Measurements from ENCODE around the gene HSD3B7.
"Not testable (repeated sequence)": the region's sequence is repeated elsewhere in the genome, so short reads cannot be mapped to it uniquely, and the experiment has no call there.

Gene HSD3B7

DNA sequence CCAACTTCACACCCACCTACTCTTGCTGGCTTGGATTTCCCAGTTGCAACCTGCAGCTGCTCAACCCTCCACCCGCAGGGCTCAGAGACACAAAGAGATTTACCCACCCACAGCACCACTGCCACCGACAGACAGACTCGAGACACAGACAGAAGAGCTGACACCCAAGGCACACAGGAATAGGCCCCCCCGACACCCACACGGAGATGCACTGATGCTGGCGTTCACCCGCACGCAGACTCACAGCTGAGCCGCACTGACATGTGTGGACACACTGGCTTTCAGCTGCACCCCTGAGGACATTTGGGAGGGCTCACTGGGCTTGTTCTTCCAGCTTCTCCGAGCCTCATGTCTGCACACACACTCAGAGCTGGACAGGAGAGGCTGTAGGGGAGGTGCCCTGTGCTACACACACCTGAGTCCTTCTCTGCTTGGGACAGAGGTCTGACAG lies 17.3 kb downstream of the HSD3B7 start:
- no peak for DNase-seq

DNA sequence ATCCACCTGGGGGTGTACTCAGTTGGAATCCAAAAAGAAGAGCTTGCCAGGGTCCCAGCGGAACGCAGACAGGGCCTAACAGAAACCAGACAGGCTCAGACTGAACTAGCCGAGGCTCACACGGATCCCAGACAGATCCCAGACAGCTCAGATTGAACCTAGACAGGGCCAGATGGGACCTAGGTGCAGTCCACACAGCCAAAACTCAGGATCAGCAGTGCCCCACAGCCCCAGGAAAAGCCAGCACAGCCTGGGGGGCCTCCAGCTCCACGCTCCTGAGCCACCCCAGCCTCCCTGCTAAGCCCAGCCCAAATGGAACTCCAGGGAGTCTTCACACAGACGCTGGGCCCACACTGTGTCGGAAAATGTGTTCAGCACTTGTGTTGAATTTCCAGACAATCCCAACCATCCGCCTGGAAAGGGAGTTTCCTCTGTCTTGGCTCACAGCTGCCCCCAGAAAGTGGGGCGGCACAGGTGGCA lies 17.9 kb downstream of the HSD3B7 start:
- no peak for DNase-seq

DNA sequence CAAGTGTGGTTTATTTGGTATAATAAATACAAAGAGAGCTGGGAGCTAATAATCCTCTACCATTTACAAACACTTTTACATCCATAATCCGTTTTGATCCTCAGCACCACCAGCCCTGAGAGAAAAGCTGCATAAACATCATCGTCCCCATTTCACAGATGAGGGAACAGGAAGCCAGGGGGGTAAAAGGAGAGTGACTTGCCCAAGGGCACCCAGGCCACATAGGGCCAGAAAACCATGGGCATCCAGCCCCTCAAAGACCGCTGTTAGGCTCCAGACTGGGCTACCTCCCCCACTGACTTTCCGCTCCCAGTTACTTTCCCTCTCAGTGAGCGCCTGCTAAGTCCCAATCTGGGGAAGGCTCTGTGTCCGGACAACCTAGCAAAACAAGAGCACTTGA lies 18.7 kb downstream of the HSD3B7 start:
- no peak for DNase-seq

GRCh38 chr16:31004658-31005057 lies 19.7 kb downstream of the HSD3B7 start:
- DNase-seq: no peak

- DNase-seq: no peak
These were observed 20.5 kb downstream of the HSD3B7 start for GRCh38 chr16:31005350-31006085.

- DNase-seq: no peak
These were observed 21.0 kb downstream of the HSD3B7 start for GRCh38 chr16:31006086-31006385.

- no peak for DNase-seq
These were observed 21.6 kb downstream of the HSD3B7 start for GRCh38 chr16:31006589-31006988.

- no peak for DNase-seq
These were observed 22.7 kb downstream of the HSD3B7 start for GRCh38 chr16:31007684-31008083.

DNA sequence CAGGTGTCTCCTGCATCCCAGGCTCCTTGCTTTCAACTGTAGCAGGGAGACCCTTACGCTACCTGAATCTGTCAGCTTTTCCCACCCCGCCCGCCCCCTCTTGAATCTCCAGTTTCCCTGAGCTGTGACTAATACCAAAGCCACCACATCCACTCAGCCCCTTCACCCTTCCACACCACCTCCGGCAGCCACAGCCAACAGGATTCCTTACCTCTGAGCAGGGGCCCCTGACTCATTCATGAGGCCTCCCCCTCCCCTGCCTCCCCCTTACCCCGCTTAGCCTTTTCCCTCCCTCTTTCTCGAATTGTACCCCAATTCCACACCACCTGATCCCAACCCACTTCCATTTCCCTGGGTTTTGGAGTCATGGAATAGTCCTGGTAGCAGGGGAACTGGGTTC lies 23.1 kb downstream of the HSD3B7 start:
- DNase-seq: no peak

- no peak for DNase-seq
These were observed 23.5 kb downstream of the HSD3B7 start for GRCh38 chr16:31008551-31008950.

DNA sequence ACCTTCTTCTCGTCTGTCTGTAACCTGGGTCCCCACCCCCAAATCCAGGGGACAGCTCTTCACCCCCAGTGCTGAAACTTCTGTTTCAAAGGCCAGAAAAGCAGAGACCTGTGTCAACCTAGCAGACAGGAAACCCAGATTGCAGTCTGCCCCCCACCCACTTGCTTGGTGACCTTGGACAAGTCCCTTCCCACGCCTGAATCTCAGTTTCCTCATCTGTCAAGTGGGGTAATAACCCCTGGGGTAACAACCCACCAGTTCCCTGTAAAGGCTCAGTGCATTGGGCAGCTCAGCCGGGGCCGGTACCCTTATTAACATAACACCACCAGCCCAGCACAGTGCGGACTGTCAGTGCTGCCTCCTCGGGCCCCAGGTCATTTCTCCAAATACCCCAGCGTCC lies 24.1 kb downstream of the HSD3B7 start:
- DNase-seq: no peak

DNA sequence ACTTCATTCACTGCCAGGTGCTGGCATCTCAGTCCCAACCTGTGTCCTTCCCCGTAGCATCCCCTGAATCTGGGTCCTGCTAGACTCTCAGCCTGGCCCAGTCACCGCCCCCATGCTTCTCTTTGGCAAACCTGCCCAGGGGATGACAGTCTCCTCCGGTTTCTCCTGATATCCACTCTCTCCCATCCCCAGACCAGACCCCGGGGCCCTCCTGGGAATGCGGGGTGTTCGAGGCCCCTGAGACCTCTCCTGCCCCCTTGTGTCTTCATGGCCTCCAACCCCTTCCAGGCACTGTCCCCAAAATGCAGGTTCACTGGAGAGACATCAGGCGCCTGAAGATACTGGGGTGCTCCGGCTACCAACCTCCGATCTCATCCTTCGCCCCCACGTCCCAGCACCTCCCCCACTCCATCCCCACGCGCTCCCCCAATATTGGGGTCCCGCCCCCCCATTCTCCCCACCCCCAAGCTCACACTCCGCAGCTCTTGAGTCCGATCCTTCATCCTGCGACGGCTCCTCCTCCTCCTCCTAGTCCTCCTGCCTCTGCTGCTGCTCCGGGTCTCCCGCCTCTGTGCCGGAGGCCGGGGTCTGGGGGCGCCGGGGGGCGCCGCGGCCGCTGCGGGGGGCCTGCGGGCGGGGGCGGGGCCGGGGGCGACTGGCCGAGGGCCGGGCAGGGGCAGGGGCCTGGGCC lies 25.0 kb downstream of the HSD3B7 start:
- DNase-seq: no peak

DNA sequence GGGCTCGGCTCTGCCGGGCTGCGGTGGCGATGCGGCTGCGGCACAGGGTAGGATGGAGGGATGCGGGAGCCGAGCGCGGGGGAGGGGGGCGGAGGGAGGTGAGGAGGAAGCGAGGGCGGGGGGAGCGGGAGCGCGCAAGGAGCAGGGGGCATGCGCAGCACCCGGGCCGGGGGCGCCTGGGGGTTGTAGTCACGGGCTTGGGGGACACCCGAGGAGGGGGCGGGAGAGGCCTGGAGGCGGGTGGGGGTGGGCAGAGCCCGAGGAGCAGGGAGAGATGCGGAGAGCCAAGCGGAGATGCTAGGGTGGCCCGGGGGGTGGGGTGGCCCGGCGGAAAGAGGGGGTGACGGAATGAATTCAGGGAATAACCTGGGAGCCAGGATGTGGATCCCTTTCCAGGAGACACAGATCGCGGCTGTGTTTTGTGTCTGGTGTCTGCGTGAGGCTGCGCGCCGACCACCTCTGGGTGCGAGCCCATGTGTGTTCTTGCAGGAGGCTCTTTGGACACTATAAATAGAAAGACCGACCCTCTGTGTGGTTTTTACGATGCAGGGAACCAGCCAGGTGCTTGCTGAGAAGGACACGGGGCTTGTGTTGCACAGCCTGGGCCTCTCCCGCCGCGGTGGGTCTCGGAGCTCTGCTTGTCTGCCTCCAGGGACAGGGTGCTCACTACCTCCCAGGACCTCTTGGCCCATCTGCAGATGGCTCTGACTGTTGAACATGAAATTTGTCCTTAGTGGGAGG lies 25.7 kb downstream of the HSD3B7 start, which contains the start of gene STX1B:
STX1B (minus strand) TSS at position 54 of the 741 bp plus-strand sequence. CDS start 242 bp downstream, outside the sequence.
- peak; percentile 82 for DNase-seq

DNA sequence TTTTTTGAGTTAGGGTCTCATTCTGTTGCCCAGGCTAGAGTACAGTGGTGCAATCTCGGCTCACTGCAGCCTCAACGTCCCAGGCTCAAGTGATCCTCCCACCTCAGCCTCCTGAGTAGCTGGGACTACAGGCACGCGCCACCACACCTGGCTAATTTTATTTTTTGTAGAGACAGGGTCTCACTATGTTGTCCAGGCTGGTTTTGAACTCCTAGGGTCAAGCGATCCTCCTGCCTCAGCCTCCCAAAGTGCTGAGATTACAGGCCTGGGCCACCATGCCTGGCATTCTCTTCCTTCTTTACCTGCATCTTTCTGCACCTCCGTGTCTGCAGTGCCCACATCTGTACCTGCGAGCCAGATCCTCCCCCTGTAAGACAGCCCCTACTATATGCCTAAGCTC lies 26.8 kb downstream of the HSD3B7 start:
- DNase-seq: not testable (repeated sequence)

DNA sequence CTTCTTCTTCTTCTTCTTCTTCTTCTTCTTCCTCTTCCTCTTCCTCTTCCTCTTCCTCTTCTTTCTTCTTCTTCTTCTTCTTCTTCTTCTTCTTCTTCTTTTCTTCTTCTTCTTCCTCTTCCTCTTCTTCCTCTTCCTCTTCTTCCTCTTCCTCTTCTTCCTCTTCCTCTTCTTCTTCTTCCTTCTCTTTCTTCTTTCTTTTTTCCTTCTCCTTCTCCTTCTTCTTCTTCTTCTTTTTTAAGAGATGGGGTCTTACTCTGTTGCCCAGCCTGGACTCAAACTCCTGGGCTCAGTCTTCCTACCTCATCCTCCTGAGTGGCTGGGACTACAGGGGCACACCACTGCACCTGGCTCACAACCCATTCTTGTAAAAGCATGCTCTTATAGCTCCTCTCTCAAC lies 28.3 kb downstream of the HSD3B7 start:
- DNase-seq: not testable (repeated sequence)

DNA sequence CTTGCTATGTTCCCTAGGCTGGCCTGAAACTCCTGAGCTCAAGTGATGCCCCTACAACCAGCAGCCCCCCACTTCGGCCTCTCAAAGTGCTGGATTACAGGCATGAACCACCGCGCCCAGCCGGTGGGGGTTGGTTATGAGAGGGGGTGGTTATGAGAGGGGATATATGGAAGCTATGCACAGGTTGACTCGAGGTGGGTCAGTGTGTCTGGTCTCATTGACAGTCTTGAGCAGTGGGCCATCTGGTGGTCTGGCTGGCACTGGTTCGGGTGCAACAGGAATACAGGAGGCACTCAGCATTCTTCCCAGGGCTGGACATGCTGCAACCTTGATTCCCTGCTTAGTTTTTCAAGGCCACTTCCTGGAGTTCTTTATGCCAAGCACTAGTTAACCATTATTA lies 31.0 kb downstream of the HSD3B7 start:
- no peak for DNase-seq

- DNase-seq: not testable (repeated sequence)
These were observed 32.7 kb downstream of the HSD3B7 start for GRCh38 chr16:31017756-31018155.

DNA sequence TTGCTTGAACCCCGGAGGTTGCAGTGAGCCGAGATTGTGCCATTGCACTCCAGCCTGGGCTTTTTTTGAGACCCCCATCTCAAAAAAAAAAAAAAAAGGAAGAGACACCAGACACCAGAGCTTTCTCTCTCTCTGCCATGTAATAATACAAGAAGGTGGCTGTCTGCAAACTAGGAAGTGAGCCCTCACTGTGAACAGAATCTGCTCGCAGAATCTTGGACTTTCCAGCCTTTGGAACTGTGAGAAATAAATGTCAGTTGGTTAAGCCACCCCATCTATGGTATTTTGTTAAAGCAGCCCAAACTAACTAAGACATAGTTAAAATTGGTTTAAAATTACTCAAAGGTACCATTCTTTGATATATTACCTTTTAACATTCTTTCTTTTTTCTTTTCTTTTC lies 35.5 kb downstream of the HSD3B7 start:
- no peak for DNase-seq

DNA sequence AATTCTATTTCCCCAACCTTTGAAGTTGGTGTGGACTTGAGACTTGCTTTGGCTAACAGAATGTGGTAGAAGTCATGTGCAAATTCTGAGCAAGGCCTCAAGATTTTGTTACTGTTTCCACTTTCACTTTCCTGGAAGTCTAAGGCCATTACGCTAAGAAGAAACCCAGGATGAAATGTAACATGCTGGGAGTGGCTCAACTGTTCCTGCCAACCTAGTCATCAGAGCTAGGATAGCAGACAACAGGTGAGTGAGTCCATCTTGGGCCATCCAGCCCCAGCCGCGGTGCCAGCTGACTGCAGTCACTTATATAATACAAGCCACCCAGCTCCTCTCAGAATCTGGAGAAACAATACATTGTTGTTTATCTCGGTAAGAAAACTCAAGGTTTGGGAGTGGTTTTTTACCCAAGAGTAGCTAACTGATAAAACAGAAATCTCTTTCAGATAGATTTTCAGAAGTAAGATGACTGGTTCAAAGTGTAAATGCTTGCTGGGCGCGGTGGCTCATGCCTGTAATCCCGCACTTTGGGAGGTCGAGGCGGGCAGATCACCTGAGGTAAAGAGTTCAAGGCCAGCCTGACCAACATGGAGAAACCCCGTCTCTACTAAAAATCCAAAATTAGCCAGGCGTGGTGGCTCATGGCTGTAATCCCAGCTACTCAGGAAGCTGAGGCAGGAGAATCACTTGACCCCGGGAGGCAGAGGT lies 37.7 kb downstream of the HSD3B7 start:
- DNase-seq: no peak

- DNase-seq: no peak
These were observed 38.2 kb downstream of the HSD3B7 start for GRCh38 chr16:31023252-31023602.

- no peak for DNase-seq
These were observed 38.7 kb downstream of the HSD3B7 start for GRCh38 chr16:31023627-31024226.

DNA sequence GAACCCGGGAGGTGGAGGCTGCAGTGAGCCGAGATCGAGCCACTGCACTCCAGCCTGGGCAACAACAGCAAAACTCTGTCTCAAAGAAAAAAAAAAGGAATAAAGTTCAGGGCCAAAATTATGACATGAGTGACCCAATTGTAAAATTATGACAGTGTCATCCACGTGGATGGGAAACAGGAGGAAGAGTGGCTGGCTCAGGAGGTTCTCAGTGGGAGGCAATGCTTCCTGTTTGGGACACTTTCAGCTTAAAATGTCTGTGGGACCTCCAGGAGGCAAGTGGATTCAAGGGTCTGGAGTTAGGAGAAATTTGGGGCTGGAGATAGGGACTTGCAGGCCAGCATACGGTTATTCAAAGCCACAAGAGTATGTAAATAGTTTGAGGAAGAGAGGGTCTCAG lies 40.3 kb downstream of the HSD3B7 start:
- no peak for DNase-seq

DNA sequence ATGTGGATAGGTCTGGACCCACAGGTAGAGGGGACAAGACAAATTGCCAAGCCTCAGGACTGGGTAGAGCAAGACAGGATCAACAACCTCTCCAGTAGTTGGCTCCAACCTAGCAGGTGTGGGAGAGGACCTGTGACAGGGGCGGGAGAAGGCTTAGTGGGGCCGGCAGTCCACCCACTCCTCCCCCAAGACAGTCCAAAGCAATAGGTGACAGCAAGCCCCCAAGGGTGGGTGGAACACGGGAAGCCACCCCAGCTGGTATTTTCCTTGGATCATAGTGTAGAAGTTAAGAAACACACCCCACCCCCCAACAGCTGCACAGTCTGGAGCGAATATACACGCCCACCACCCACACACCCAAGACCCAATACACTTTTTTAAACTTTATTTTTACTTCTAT lies 44.3 kb downstream of the HSD3B7 start:
- DNase-seq: no peak

Data from right hindlimb (tissue), 1 donor.